K562 (cell line): Measurements from ENCODE around the gene WARS2. TPM values are rescaled to one million over a fixed set of nuclear protein-coding genes. Genes with fewer than 3 reads are reported as not detected.

Experiments
- ATAC-seq: fragments of 200-7000 bp; cut with Tn5 transposase; 3 replicates; pipeline ENCODE4 v1.9.1; 2020; ENCODE audit warnings: moderate library complexity
- BruUV-seq: library from RNA; stranded (reverse); fragments of 400-500 nt; replicated peaks from 2 replicates; lab custom pipeline; 2021; lab: Mats Ljungman, UMichigan
- CTCF ChIA-PET: fragments of 300-600 bp; formaldehyde crosslinking; extraction: SDS; loops from one replicate; lab custom pipeline; 2021; ENCODE audit warnings: low intra/inter-chr PET ratio; lab: Yijun Ruan, JAX
- POLR2A ChIA-PET: fragments of 300-600, 350-650 bp; sonication (Branson Sonifier 250); formaldehyde crosslinking; extraction: SDS; loops from one replicate; lab custom pipeline; 2021; ENCODE audit warnings: antibody characterized with exemption, inconsistent platforms; lab: Yijun Ruan, JAX
- DNase-seq, 4 experiments: peaks; one replicate each; pipeline versions ENCODE4 v3.0.0 to v3.0.0-alpha.2; 2011 to 2018; ENCODE audit warnings: low spot score in 3 of 4, mixed read lengths in 3 of 4; ENCODE audit errors: extremely low read depth in 1 of 4
- FAIRE-seq: peaks from 2 replicates; lab custom pipeline; 2011; peaks lifted over from hg19 to GRCh38; lab: Jason Lieb, UNC
- H2AFZ ChIP-seq: 2 replicates; pipeline ENCODE4 v1.6.0; 2011; ENCODE audit warnings: low read depth, low read length, control low read depth, inconsistent platforms
- H3K27ac ChIP-seq: fragments of 200-600 bp; 3 replicates; pipeline ENCODE4 v1.8.0; 2011; ENCODE audit warnings: low read depth, mild to moderate bottlenecking, control low read depth, inconsistent platforms, low read length, moderate library complexity, mixed read lengths; ENCODE audit errors: extremely low read depth
- H3K27me3 ChIP-seq, 2 experiments: fragments of 300-600 bp in 1 of 2; 2 replicates in 1 of 2; 3 replicates in 1 of 2; pipeline versions ENCODE4 v1.6.0 to v1.8.0; 2011; ENCODE audit warnings: inconsistent platforms in 2 of 2, low read length in 2 of 2, mild to moderate bottlenecking in 1 of 2, mixed read lengths in 1 of 2, moderate library complexity in 1 of 2; ENCODE audit not compliant: control insufficient read depth in 2 of 2, insufficient read depth in 2 of 2
- H3K36me3 ChIP-seq: fragments of 300-600 bp; 3 replicates; pipeline ENCODE4 v1.8.0; 2011; ENCODE audit warnings: mild to moderate bottlenecking, low read length, inconsistent platforms; ENCODE audit not compliant: control insufficient read depth, insufficient read depth
- H3K4me1 ChIP-seq, 2 experiments: fragments of 200-600 bp in 1 of 2; replicated peaks in 1 of 2; 2 replicates in 1 of 2; 3 replicates in 1 of 2; pipeline versions ENCODE4 v1.5.1 to v1.8.0; 2011; ENCODE audit warnings: inconsistent platforms in 2 of 2, low read length in 2 of 2, mild to moderate bottlenecking in 1 of 2, mixed read lengths in 1 of 2, moderate library complexity in 1 of 2; ENCODE audit not compliant: control insufficient read depth in 2 of 2, insufficient read depth in 2 of 2
- H3K4me2 ChIP-seq: 2 replicates; pipeline ENCODE4 v1.6.1; 2011; ENCODE audit warnings: low read length, control low read depth, inconsistent platforms, mixed read lengths; ENCODE audit not compliant: insufficient read depth
- H3K4me3 ChIP-seq: fragments of 200-600 bp; sonication (generic), shearing (Covaris generic); 2 replicates; pipeline ENCODE4 v1.5.1; 2016; ENCODE audit warnings: control low read depth, inconsistent platforms
- H3K79me2 ChIP-seq: fragments of 200-600 bp; 3 replicates; pipeline ENCODE4 v1.8.0; 2011; ENCODE audit warnings: low read length, inconsistent platforms; ENCODE audit not compliant: control insufficient read depth, insufficient read depth
- H3K9ac ChIP-seq, 2 experiments: 2 replicates each; pipeline versions ENCODE4 v1.6.0 to v1.6.1; 2011; ENCODE audit warnings: low read depth in 2 of 2, low read length in 2 of 2, control low read depth in 1 of 2, inconsistent platforms in 1 of 2, mild to moderate bottlenecking in 1 of 2, mixed read lengths in 1 of 2; ENCODE audit not compliant: insufficient read depth in 1 of 2
- H3K9me1 ChIP-seq: one replicate; pipeline ENCODE4 v1.6.0; 2011; ENCODE audit warnings: inconsistent platforms, mild to moderate bottlenecking, low read length, moderate library complexity; ENCODE audit not compliant: control insufficient read depth, insufficient read depth
- H3K9me3 ChIP-seq: replicated peaks from 2 replicates; pipeline ENCODE4 v1.5.1; 2011; ENCODE audit warnings: low read depth, low read length, inconsistent platforms; ENCODE audit not compliant: control insufficient read depth, insufficient read depth
- H4K20me1 ChIP-seq: replicated peaks from 2 replicates; pipeline ENCODE4 v1.6.1; 2011; ENCODE audit warnings: low read length, inconsistent platforms, mixed read lengths; ENCODE audit not compliant: control insufficient read depth, insufficient read depth
- KDM1A ChIP-seq, 2 experiments: fragments of 450-650 bp; IDR thresholded peaks; 2 replicates each; pipeline ENCODE4 v1.6.1; 2016; ENCODE audit warnings: mild to moderate bottlenecking in 2 of 2
- MECOM ChIP-seq: fragments of 250-450 bp; sonication (Bioruptor Pico); IDR thresholded peaks from 2 replicates; pipeline ENCODE4 v1.8.0; 2022; ENCODE audit warnings: inconsistent platforms
- NFRKB ChIP-seq: fragments of 450-650 bp; IDR thresholded peaks from 2 replicates; pipeline ENCODE4 v1.6.1; 2016; ENCODE audit warnings: low read depth
- TCF7 ChIP-seq: sonication (generic); IDR thresholded peaks from 2 replicates; pipeline ENCODE4 v1.6.1; 2016; ENCODE audit warnings: antibody characterized with exemption, borderline replicate concordance
- TRIM28 ChIP-seq: fragments of 450-650 bp; IDR thresholded peaks from 2 replicates; pipeline ENCODE4 v1.6.1; 2017
- TSC22D4 ChIP-seq: fragments of 450-650 bp; IDR thresholded peaks from 2 replicates; pipeline ENCODE4 v1.6.1; 2016; ENCODE audit warnings: missing genetic modification characterization, missing biosample characterization, control low read depth
- ZFX ChIP-seq: sonication (generic); formaldehyde crosslinking; IDR thresholded peaks from 2 replicates; pipeline ENCODE4 v1.8.0; 2022; ENCODE audit warnings: mild to moderate bottlenecking, missing genetic modification reagents, moderate library complexity
- ZNF121 ChIP-seq: sonication (generic); formaldehyde crosslinking; conservative IDR thresholded peaks from 2 replicates; pipeline ENCODE4 v1.8.0; 2022; ENCODE audit warnings: missing genetic modification reagents
- ZNF239 ChIP-seq: fragments of 250-450 bp; sonication (Bioruptor Pico); IDR thresholded peaks from 2 replicates; pipeline ENCODE4 v1.4.0; 2020; ENCODE audit warnings: mild to moderate bottlenecking
- WGBS: fragments of 100-300 bp; shearing (Covaris generic); methylation state at CpG from one replicate; pipeline ENCODE4 v1.1.6; 2016; ENCODE audit warnings: low coverage, mixed read lengths; ENCODE audit not compliant: insufficient coverage; ENCODE audit errors: missing lambda C conversion rate; 5-methylcytosine and 5-hydroxymethylcytosine counted together
- in situ Hi-C: fragments of 300-500 bp; cut with MboI; formaldehyde crosslinking; loops from 4 replicates; pipeline ENCODE4 v1.15.0; 2018; ENCODE audit warnings: inconsistent platforms, mixed read lengths
- intact Hi-C: fragments of 100-400 bp; cut with micrococcal nuclease; formaldehyde crosslinking; loops from 2 replicates; pipeline ENCODE4 v1.14.2; 2022
- polyA plus RNA-seq, 8 experiments: library from polyadenylated mRNA; depleted of rRNA in 4 of 8; stranded (reverse) in 5 of 8; unstranded in 3 of 8; fragments of >200 nt; fragmentation: Nextera tagmentation in 2 of 8; fragmentation: Illumina TruSeq in 1 of 8; extraction: Ambion mirVana in 2 of 8; extraction: Trizol in 1 of 8; gene quantifications; 2 replicates each; pipeline versions ENCODE4 v1.2.1 to v1.2.3, GENCODE V29; 2011 to 2014; ENCODE audit warnings: inconsistent platforms in 1 of 8, missing spikeins in 1 of 8
- total RNA-seq, 7 experiments: library from RNA; depleted of rRNA in 6 of 7; stranded (reverse); fragments of >200 nt in 6 of 7; fragmentation: Illumina TruSeq in 2 of 7; extraction: Trizol in 2 of 7; gene quantifications; 2 replicates each; pipeline versions ENCODE4 v1.2.1 to v1.2.3, GENCODE V29; 2011 to 2021; ENCODE audit warnings: low replicate concordance in 1 of 7
- TF ChIP-seq, protein P1 (sequence below): sonication (generic); formaldehyde crosslinking; IDR thresholded peaks from 2 replicates; pipeline ENCODE4 v1.8.0; 2023; ENCODE audit warnings: mild to moderate bottlenecking, missing genetic modification reagents
- TF ChIP-seq, protein P2 (sequence below), 3 experiments: IDR thresholded peaks in 2 of 3; conservative IDR thresholded peaks in 1 of 3; 2 replicates each; pipeline ENCODE4 v1.5.1; 2011 to 2012; ENCODE audit warnings: low read length in 3 of 3, mild to moderate bottlenecking in 3 of 3, control low read depth in 2 of 3, improper control_type of control experiment in 1 of 3, inconsistent platforms in 1 of 3, low read depth in 1 of 3, mixed read lengths in 1 of 3, moderate library complexity in 1 of 3; ENCODE audit not compliant: insufficient read depth in 2 of 3

WARS2 gene
- total and polyA plus RNA-seq, 9 of the 15 experiments (the other 6 are each of a cell fraction or from before 2014, with no cell fraction given), result 5.7 to 18.0 (median 16.9) TPM

DNA sequence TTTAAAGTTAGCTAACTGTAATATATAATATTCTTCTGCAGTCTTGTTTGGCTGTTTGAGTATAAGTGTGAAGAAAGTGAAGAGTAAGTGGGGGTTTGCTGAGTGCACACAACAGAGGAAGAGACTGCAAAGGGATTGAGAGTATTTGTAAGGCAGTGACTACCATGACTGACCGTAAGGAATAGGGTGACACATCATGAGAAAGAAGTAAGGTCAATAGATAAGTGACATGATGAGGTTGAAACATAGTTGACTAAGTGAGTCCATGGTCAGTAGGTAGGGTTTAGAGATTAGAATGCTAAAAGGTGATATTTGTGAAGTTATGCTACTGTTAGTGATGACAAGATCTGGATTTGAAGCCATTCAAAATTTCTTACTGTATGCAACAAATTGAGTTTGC is 27.7 kb downstream of the WARS2 start:
- no peak overlapping the region for H3K9ac ChIP-seq
- WGBS, result 38% methylated on average over 1 of the region's 1 CpG
- FAIRE-seq (peak; percentile 19), ATAC-seq (no peak), DNase-seq (no peak)
- no peak overlapping the region for H3K4me3 ChIP-seq
- intact Hi-C loops, result no loop called here
- no peaks in the 10 kb centered on the region for H3K79me2 ChIP-seq
- no peaks in the 10 kb centered on the region for H3K27me3 ChIP-seq
- H3K4me2 ChIP-seq, result no peak overlapping the region
- BruUV-seq, result no TSS peak
- no peaks in the 10 kb centered on the region for H3K9me1 ChIP-seq
- CTCF ChIA-PET, result no interaction called here
- H2AFZ ChIP-seq, result no peak overlapping the region
- no peaks in the 10 kb centered on the region for H3K9me3 ChIP-seq
- POLR2A ChIA-PET, result interaction anchor here (1.4 kb wide), 1 partner anchor 24 kb away, joined by 3 read pairs; no protein-coding TSS in a partner anchor
- in situ Hi-C loops, result no loop called here
- no peak overlapping the region for H3K27ac ChIP-seq
- no peaks in the 10 kb centered on the region for H3K4me1 ChIP-seq
- no peak for TF ChIP-seq MECOM (CRISPR knock-in tag)
- TF ChIP-seq ZNF239 (CRISPR knock-in tag), result no peak
- no peak for TF ChIP-seq ZNF121 (CRISPR knock-in tag)
- no peak for TF ChIP-seq TSC22D4 (tag)
- TF ChIP-seq TRIM28, result no peak
- TF ChIP-seq KDM1A (IDR thresholded peaks at IDR 0.05), result no peak
- no peak for TF ChIP-seq ZFX (CRISPR knock-in tag)
- TF ChIP-seq, protein P1, sequence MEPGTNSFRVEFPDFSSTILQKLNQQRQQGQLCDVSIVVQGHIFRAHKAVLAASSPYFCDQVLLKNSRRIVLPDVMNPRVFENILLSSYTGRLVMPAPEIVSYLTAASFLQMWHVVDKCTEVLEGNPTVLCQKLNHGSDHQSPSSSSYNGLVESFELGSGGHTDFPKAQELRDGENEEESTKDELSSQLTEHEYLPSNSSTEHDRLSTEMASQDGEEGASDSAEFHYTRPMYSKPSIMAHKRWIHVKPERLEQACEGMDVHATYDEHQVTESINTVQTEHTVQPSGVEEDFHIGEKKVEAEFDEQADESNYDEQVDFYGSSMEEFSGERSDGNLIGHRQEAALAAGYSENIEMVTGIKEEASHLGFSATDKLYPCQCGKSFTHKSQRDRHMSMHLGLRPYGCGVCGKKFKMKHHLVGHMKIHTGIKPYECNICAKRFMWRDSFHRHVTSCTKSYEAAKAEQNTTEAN (CRISPR knock-in tag), result no peak
- TF ChIP-seq TCF7, result no peak
- TF ChIP-seq, protein P2, sequence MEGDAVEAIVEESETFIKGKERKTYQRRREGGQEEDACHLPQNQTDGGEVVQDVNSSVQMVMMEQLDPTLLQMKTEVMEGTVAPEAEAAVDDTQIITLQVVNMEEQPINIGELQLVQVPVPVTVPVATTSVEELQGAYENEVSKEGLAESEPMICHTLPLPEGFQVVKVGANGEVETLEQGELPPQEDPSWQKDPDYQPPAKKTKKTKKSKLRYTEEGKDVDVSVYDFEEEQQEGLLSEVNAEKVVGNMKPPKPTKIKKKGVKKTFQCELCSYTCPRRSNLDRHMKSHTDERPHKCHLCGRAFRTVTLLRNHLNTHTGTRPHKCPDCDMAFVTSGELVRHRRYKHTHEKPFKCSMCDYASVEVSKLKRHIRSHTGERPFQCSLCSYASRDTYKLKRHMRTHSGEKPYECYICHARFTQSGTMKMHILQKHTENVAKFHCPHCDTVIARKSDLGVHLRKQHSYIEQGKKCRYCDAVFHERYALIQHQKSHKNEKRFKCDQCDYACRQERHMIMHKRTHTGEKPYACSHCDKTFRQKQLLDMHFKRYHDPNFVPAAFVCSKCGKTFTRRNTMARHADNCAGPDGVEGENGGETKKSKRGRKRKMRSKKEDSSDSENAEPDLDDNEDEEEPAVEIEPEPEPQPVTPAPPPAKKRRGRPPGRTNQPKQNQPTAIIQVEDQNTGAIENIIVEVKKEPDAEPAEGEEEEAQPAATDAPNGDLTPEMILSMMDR (IDR thresholded peaks at IDR 0.05 in 2 of 3, conservative IDR thresholded peaks at IDR 0.05 in 1 of 3; ENCODE audit: insufficient read depth in 2 of 3, low read depth in 1 of 3, low read length in 3 of 3), result no peak
- TF ChIP-seq NFRKB, result no peak
- no peaks in the 10 kb centered on the region for H4K20me1 ChIP-seq
- H3K36me3 ChIP-seq, result no peaks in the 10 kb centered on the region
